Left ventricle myocardium superior (tissue), 1 donor: ENCODE measurements around the gene IPO11. TPM values are rescaled to one million over a fixed set of nuclear protein-coding genes. Genes with fewer than 3 reads are reported as not detected.

Experiments used
- ATAC-seq: fragments of 200-7000 bp; cut with Tn5 transposase; one replicate; pipeline ENCODE4 v1.9.1; 2020; ENCODE audit warnings: mild to moderate bottlenecking, moderate library complexity
- DNase-seq: peaks from one replicate; pipeline ENCODE4 v3.0.0-alpha.2; 2020
- intact Hi-C: fragments of 100-400 bp; cut with micrococcal nuclease; formaldehyde crosslinking; loops from one replicate; pipeline ENCODE4 v1.11.0; 2022
- long read RNA-seq: library from polyadenylated mRNA; unstranded; transcript quantifications from one replicate; pipeline ENCODE4 v2.0.0, GENCODE V29; 2021
- total RNA-seq: library from RNA; stranded (reverse); fragmentation: NEBNext Ultra II Directional; extraction: Animal tissue kit (Norgen Biotek cat#: 25700); gene quantifications from one replicate; pipeline ENCODE4 v1.2.1, GENCODE V29; 2021
- donor health status: DM: no; HTN: yes; CAD: no; lungs with severe emphysema.

The IPO11 gene
- 38.9 TPM for total RNA-seq
- long read RNA-seq, full-length matches to known transcripts = 17 of 37 reads
- long read RNA-seq, partial matches to known transcripts = 10 of 37 reads
- long read RNA-seq, other reads (novel, unspliced or antisense) = 10 of 37 reads

GRCh38 chr5:62412549-62413329 is at the start of gene IPO11:
TSS of gene IPO11 (plus strand) at chr5:62412763. CDS start at chr5:62437280, 24,517 bp downstream.
- intact Hi-C loops = no loop called here
- peak; percentile 98 for DNase-seq

GRCh38 chr5:62369039-62369438 is 43.5 kb upstream of the IPO11 start:
- no peak for ATAC-seq
- intact Hi-C loops = no loop called here
- DNase-seq = no peak

More at GRCh38 chr5:62412549-62413329, at the start of gene IPO11:
- ATAC-seq = peak; percentile 99

DNA sequence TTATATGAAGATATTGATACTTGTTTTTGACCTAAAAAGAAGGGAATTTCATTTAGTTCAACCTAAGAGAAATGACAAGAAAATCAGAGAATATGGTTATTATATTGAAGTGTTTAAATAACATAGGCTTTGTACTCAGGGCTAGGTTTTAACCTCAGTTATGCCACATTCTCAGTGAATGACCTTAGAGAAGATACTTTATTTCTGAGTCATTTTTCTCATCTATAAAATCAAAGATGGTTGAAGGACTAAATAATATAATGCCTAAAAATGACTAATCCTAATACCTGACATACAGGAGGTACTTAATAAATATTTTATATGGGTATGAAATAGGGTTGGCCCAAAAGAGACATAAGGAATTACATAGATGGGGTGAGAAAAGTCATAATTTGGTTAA is 41.2 kb upstream of the IPO11 start:
- intact Hi-C loops = no loop called here
- DNase-seq (no peak), ATAC-seq (no peak)

DNA sequence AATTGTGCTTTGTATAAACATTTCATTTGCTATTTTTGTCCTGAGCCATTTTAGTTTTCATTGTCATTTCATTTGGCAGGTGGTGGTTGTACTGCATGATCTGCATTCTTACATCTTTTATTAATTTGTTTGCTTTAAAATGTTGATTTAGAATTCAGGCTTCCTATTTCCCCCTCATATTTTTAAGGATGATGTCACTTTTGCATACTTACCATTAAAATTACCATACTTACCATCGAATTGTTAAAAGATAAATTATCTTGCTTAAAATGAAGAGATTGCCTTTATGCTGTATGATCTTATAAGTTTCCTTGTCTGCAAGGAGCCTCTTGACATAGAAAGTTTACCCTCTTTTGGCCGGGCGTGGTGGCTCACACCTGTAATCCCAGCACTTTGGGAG is 40.0 kb upstream of the IPO11 start:
- DNase-seq (no peak), ATAC-seq (no peak)
- intact Hi-C loops = no loop called here

DNA sequence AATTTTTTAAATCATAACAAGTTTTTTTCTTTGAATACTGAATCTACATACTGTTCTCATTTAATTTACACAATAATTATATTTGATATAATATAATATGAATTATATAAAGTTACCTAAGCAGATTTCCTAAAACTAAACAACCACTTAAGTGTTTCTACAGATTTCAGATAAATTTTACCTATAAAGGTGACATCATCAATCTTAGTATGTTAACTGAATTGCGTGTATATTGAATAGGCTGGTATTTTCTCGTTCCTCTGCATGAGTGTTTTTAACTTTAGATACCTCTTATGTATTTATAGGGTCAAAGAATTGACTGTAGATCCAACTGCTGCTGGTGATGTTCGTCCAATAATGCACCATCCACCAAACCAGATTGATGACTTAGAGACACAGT is 39.2 kb upstream of the IPO11 start:
- no peak for DNase-seq
- ATAC-seq = no peak
- intact Hi-C loops = no loop called here

- DNase-seq (no peak), ATAC-seq (no peak)
- intact Hi-C loops = no loop called here
Observed at GRCh38 chr5:62374090-62374489, 38.5 kb upstream of the IPO11 start.

DNA sequence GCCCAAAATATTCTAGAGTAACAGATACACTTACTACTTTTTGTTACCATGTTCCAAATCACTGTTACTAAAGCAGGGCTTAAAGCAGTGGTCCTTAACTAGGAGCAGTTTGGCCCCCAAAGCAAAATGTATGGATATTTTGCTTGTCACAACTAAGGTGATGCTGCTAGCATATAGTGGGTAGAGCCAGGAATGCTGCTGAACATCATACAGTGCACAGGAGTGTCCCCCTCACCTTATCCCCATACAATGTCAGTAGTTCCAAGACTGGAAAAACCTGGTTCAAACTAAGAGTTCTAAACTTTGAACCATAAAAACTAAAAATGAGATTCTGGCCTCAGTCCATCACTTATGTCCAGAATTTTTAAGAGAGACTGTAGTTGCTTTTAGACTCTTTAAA is 36.9 kb upstream of the IPO11 start:
- intact Hi-C loops = no loop called here
- ATAC-seq (no peak), DNase-seq (no peak)

- no peak for DNase-seq
- intact Hi-C loops = no loop called here
- no peak for ATAC-seq
Observed at GRCh38 chr5:62376064-62376463, 36.5 kb upstream of the IPO11 start.

- DNase-seq = no peak
Observed at GRCh38 chr5:62385131-62385530, 27.4 kb upstream of the IPO11 start.

GRCh38 chr5:62385816-62386400 is 26.7 kb upstream of the IPO11 start:
- ATAC-seq = no peak
- no peak for DNase-seq
- intact Hi-C loops = no loop called here

More at GRCh38 chr5:62385131-62385530, 27.4 kb upstream of the IPO11 start:
- ATAC-seq = no peak
- intact Hi-C loops = no loop called here

DNA sequence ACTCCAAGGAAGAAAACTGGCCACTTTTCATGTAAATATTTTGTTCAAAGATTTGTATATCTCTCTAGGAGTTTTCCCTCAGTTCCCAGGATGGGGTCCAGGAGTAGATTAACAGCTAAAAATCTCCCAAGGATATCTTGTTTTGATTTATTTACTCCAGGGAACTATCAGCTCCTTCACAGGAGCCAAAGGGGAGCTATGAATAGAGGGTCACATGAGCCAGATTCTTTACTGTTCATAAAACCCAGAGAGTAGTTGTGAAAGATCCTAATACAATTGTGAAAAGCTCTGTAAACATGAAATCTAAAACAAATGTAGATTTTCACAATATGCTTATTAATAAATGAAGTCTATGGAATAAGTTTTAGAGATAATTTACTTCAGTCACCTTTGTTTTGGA is 25.7 kb upstream of the IPO11 start:
- peak; percentile 80 for ATAC-seq
- DNase-seq = no peak
- intact Hi-C loops = no loop called here

GRCh38 chr5:62395210-62395950 is 17.2 kb upstream of the IPO11 start:
- intact Hi-C loops = no loop called here
- no peak for DNase-seq
- ATAC-seq = no peak

DNA sequence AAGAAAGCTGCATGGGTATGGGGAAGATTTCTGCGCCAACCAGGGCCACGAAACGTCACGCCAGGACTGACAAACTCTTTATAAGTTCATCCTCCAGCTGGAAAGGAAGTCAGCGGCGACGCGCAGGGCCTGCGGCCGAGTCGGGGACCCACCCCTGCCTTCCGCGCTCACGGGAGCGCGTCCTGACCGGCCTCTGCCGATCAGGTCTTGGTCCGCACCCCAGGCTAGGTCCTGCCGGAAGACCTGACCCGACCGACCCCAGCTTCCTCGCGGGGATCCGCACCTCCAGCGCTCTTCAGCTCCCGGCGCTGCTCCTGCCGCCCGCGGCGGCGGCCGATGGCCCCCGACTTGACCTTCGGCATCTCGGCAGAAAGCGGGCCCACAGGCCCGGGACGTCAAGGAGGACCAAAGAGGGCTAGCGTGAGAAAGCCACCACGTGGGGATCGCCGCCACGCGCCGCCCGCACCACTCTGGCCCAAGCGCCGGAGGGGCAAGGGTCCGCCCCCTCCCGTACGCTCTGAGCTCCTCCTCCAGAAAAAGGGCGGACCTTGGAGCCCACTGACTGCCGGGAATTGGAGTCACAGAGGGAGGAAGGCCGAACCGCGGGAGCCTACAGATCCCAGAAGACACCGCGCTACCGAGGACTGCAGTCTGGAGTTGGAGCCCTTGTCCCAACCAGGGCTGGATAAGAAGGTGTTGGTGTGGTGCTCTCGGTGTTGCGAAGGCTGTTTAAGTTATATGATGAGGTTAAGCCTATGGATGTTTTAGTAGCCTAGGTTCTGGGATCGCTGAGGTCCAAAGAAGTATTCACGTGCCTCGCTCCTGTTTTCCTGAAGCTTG is 8.9 kb upstream of the IPO11 start, which contains the start of gene DIMT1:
DIMT1 (minus strand) TSS at position 495 of the 840 bp plus-strand sequence; CDS start at position 362, 133 bp downstream.
- ATAC-seq = peak; percentile 99

GRCh38 chr5:62413711-62414110 is 1.1 kb downstream of the IPO11 start:
- DNase-seq (no peak), ATAC-seq (no peak)
- intact Hi-C loops = no loop called here

More for the DNA sequence above, 8.9 kb upstream of the IPO11 start, which contains the start of gene DIMT1:
- DNase-seq = peak; percentile 94
- intact Hi-C loops = no loop called here

GRCh38 chr5:62418462-62419076 is 6.0 kb downstream of the IPO11 start:
- no peak for DNase-seq
- ATAC-seq = peak; percentile 84
- intact Hi-C loops = no loop called here

GRCh38 chr5:62419609-62420008 is 7.0 kb downstream of the IPO11 start:
- DNase-seq = no peak
- intact Hi-C loops = no loop called here
- no peak for ATAC-seq

GRCh38 chr5:62421414-62421813 is 8.9 kb downstream of the IPO11 start:
- DNase-seq (no peak), ATAC-seq (no peak)
- intact Hi-C loops = no loop called here

GRCh38 chr5:62424763-62425162 is 12.2 kb downstream of the IPO11 start:
- ATAC-seq = no peak
- DNase-seq = no peak
- intact Hi-C loops = no loop called here
